GM12873 (cell line): ENCODE results near the gene KLK4.

ENCODE experiments used
- TF ChIP-seq, protein P1 (sequence below): IDR thresholded peaks from 2 replicates; pipeline ENCODE4 v1.5.1; 2012; ENCODE audit warnings: low read depth, mild to moderate bottlenecking, moderate library complexity, low read length, control low read depth; ENCODE audit not compliant: insufficient read depth; ENCODE audit errors: missing control alignments

KLK4 gene

DNA sequence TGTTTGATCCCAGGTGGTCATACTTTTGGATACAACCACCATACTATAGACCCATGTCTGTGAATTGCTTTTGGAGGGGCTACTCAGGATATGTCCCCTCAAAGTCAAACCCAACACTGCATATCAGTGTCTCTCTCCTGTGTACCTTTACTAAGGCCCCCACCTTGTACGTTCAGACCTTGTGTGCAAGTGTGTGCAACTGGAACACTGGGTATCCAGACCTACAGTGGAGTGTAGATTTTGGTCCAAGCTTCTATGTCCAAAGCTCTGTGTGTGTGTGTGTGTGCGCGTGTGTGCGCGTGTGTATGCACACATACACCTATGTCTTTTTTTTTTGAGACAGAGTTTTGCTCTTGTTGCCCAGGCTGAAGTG, 20.0 kb downstream of the KLK4 start:
- TF ChIP-seq, protein P1, sequence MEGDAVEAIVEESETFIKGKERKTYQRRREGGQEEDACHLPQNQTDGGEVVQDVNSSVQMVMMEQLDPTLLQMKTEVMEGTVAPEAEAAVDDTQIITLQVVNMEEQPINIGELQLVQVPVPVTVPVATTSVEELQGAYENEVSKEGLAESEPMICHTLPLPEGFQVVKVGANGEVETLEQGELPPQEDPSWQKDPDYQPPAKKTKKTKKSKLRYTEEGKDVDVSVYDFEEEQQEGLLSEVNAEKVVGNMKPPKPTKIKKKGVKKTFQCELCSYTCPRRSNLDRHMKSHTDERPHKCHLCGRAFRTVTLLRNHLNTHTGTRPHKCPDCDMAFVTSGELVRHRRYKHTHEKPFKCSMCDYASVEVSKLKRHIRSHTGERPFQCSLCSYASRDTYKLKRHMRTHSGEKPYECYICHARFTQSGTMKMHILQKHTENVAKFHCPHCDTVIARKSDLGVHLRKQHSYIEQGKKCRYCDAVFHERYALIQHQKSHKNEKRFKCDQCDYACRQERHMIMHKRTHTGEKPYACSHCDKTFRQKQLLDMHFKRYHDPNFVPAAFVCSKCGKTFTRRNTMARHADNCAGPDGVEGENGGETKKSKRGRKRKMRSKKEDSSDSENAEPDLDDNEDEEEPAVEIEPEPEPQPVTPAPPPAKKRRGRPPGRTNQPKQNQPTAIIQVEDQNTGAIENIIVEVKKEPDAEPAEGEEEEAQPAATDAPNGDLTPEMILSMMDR = no peak

DNA sequence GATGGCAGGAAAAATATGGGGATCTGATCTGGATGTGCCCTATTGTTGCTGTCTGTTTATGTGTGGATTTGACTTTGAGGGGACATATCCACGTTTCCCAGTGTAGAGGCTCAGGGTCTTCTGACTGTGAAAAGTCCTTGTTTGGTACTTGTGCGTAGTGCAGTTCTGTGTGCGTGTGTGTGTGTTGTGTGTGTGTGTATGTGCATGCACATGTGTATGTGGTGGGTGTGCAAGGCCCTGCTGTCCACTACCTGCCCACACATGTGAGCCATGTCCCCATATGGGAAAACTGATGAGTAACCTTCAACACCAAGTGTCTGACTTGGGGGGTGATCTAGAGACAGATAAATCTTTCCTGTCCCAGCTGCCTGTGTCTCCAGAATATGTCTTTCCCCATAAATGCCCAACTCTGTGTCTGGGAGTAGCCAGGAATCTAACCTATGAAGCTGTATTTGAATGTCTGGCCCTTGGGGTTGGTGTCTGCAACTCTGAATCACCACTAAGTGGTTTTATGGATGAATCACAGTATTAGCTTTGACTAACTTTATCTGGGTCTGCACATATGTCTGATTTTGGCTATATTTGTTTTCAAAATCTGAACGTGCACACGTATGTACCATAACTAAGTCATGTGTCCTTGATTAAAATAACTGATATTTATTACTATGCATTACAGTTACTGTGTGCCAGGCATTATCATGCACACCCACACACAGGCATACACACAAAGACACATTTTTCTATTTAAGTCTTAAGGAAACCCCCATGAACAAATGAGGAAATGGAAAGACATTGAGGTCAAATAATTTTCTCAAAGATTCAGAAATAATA, 20.6 kb downstream of the KLK4 start:
- TF ChIP-seq, protein P1 = no peak

DNA sequence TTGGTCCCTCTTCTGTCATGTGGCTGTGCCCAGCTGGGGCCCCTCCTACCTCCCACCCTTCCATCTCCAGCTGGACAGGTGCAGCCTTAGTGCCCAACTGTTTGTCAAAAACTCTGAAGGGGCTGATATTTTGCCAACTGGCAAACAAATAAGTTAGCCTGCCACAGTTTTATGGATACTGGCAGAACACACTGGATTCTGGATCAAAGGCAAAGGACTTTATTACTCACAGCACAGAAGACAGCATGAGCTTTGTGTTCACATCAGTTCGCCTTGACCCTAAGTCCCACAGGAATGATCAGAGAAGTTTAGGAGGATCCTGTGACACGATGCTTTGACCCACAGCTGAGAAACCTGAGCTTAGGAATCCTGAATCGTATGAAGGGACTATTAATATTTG, 21.6 kb downstream of the KLK4 start:
- TF ChIP-seq, protein P1 = no peak

DNA sequence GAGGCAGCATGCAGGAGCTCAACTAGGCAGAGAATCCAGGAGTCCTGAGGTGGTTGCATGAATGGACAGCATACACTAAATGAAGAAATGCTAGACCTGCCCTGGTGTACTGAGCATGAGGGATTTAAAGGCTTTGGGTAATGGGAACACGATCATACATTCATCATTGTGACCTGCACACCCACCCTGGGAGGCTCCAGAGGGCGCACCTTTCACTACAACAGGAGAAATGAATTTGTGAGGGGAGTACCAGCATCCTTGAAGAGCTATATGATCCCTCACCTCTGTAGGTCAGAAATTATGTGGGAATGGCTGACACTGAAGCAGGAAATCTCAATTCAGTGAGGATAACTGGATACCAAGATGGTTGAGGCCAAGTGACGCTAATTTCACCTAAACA, 29.0 kb downstream of the KLK4 start:
- TF ChIP-seq, protein P1 = peak; percentile 28

DNA sequence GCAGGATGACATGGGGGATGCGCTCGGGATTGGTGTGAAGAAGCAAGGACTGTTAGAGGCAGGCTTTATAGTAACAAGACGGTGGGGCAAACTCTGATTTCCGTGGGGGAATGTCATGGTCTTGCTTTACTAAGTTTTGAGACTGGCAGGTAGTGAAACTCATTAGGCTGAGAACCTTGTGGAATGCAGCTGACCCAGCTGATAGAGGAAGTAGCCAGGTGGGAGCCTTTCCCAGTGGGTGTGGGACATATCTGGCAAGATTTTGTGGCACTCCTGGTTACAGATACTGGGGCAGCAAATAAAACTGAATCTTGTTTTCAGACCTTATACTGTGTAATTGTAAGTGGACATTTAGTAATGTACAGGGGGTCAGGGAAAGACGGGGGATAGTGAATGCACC, 31.0 kb downstream of the KLK4 start:
- TF ChIP-seq, protein P1 = no peak

DNA sequence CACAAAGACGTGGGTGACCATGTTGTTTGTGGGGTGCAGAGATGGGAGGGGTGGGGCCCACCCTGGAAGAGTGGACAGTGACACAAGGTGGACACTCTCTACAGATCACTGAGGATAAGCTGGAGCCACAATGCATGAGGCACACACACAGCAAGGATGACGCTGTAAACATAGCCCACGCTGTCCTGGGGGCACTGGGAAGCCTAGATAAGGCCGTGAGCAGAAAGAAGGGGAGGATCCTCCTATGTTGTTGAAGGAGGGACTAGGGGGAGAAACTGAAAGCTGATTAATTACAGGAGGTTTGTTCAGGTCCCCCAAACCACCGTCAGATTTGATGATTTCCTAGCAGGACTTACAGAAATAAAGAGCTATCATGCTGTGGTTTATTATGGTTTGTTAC, 32.3 kb downstream of the KLK4 start:
- TF ChIP-seq, protein P1 = no peak

DNA sequence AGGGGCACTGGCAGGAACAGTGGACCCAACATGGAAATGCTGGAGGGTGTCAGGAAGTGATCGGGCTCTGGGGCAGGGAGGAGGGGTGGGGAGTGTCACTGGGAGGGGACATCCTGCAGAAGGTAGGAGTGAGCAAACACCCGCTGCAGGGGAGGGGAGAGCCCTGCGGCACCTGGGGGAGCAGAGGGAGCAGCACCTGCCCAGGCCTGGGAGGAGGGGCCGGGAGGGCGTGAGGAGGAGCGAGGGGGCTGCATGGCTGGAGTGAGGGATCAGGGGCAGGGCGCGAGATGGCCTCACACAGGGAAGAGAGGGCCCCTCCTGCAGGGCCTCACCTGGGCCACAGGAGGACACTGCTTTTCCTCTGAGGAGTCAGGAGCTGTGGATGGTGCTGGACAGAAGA, 33.9 kb downstream of the KLK4 start:
- TF ChIP-seq, protein P1 = no peak

DNA sequence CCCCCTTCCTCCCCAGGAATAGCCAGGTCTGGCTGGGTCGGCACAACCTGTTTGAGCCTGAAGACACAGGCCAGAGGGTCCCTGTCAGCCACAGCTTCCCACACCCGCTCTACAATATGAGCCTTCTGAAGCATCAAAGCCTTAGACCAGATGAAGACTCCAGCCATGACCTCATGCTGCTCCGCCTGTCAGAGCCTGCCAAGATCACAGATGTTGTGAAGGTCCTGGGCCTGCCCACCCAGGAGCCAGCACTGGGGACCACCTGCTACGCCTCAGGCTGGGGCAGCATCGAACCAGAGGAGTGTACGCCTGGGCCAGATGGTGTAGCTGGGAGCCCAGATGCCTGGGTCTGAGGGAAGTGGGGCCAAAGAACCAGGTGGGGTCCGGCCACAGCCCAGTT, 34.7 kb downstream of the KLK4 start:
- TF ChIP-seq, protein P1 = no peak
